H1 (cell line): ENCODE data around the gene LHCGR. TPM values are rescaled to one million over a fixed set of nuclear protein-coding genes. Genes with fewer than 3 reads are reported as not detected.

Experiments
- CTCF ChIA-PET: fragments of 300-600 bp; sonication (Branson Sonifier 250); formaldehyde crosslinking; loops from one replicate; lab custom pipeline; 2021; ENCODE audit not compliant: partially characterized antibody; lab: Charles Lee
- POLR2A ChIA-PET: fragments of 300-600 bp; sonication (Branson Sonifier 250); formaldehyde crosslinking; loops from one replicate; lab custom pipeline; 2021; ENCODE audit warnings: inconsistent platforms; ENCODE audit not compliant: partially characterized antibody; lab: Charles Lee
- DNase-seq, 2 experiments: peaks; one replicate each; pipeline versions ENCODE4 v3.0.0 to v3.0.0-alpha.2; 2010 to 2022; ENCODE audit warnings: low spot score in 2 of 2, low read depth in 1 of 2, mixed read lengths in 1 of 2
- FAIRE-seq: peaks from 2 replicates; lab custom pipeline; 2011; peaks lifted over from hg19 to GRCh38; lab: Jason Lieb, UNC
- H2AFZ ChIP-seq: 2 replicates; pipeline ENCODE4 v1.8.1; 2012; ENCODE audit warnings: low read length, inconsistent platforms
- H2AK5ac ChIP-seq: 2 replicates; pipeline ENCODE4 v1.6.1; 2013; ENCODE audit warnings: low read depth, low read length
- H2BK120ac ChIP-seq: replicated peaks from 2 replicates; pipeline ENCODE3; 2013; ENCODE audit warnings: low read depth, low read length, inconsistent platforms
- H2BK12ac ChIP-seq: 2 replicates; pipeline ENCODE4 v1.6.1; 2013; ENCODE audit warnings: low read depth, low read length
- H2BK15ac ChIP-seq: 2 replicates; pipeline ENCODE4 v1.6.1; 2013; ENCODE audit warnings: low read length
- H2BK20ac ChIP-seq: 2 replicates; pipeline ENCODE4 v1.6.1; 2013; ENCODE audit warnings: low read length
- H2BK5ac ChIP-seq: 2 replicates; pipeline ENCODE4 v1.6.1; 2013; ENCODE audit warnings: low read depth, low read length
- H3K14ac ChIP-seq: 2 replicates; pipeline ENCODE4 v1.6.1; 2013; ENCODE audit warnings: inconsistent platforms; ENCODE audit not compliant: insufficient read length
- H3K18ac ChIP-seq: 2 replicates; pipeline ENCODE4 v1.6.1; 2013; ENCODE audit warnings: low read length; ENCODE audit errors: extremely low read depth
- H3K23ac ChIP-seq: 2 replicates; pipeline ENCODE4 v1.6.1; 2013; ENCODE audit warnings: inconsistent platforms; ENCODE audit not compliant: insufficient read length
- H3K23me2 ChIP-seq: 2 replicates; pipeline ENCODE4 v1.6.1; 2013; ENCODE audit warnings: low read depth, low read length
- H3K27ac ChIP-seq: 2 replicates; pipeline ENCODE4 v1.6.1; 2011; ENCODE audit warnings: low read depth, low read length, inconsistent platforms
- H3K27me3 ChIP-seq, 4 experiments: replicated peaks in 1 of 4; 1 replicate in 1 of 4; 2 replicates in 3 of 4; pipeline versions ENCODE4 v1.6.1 to v1.8.1; 2011 to 2013; ENCODE audit warnings: low read length in 3 of 4, mild to moderate bottlenecking in 3 of 4, inconsistent platforms in 2 of 4, mixed read lengths in 2 of 4, moderate library complexity in 1 of 4; ENCODE audit not compliant: control insufficient read depth in 3 of 4, insufficient read depth in 3 of 4; ENCODE audit errors: extremely low read depth in 1 of 4
- H3K36me3 ChIP-seq, 4 experiments: 2 replicates each; pipeline versions ENCODE4 v1.6.1 to v1.8.1; 2011 to 2013; ENCODE audit warnings: mild to moderate bottlenecking in 4 of 4, low read length in 3 of 4, moderate library complexity in 2 of 4, control low read depth in 1 of 4, inconsistent platforms in 1 of 4; ENCODE audit not compliant: insufficient read depth in 4 of 4, control insufficient read depth in 2 of 4
- H3K4ac ChIP-seq: replicated peaks from 2 replicates; pipeline ENCODE3; 2013; ENCODE audit warnings: low read length, low read depth, mixed read lengths, inconsistent platforms; ENCODE audit not compliant: insufficient read length
- H3K4me1 ChIP-seq, 4 experiments: replicated peaks in 1 of 4; 1 replicate in 1 of 4; 2 replicates in 3 of 4; pipeline versions ENCODE4 v1.6.1 to v1.8.1; 2011 to 2013; ENCODE audit warnings: low read length in 3 of 4, inconsistent platforms in 2 of 4, mixed read lengths in 1 of 4; ENCODE audit not compliant: insufficient read depth in 4 of 4, control insufficient read depth in 3 of 4
- H3K4me2 ChIP-seq, 2 experiments: 2 replicates each; pipeline versions ENCODE4 v1.6.1 to v1.8.1; 2011 to 2013; ENCODE audit warnings: low read depth in 2 of 2, low read length in 2 of 2, control low read depth in 1 of 2, inconsistent platforms in 1 of 2, mild to moderate bottlenecking in 1 of 2; ENCODE audit not compliant: insufficient read depth in 1 of 2
- H3K4me3 ChIP-seq, 4 experiments: fragments of 200-600, 300-600 bp in 1 of 4; sonication (generic), shearing (Covaris generic), sonication (Bioruptor Twin) in 1 of 4; 2 replicates each; pipeline versions ENCODE4 v1.5.1 to v1.8.1; 2011 to 2016; ENCODE audit warnings: low read length in 4 of 4, low read depth in 3 of 4, control low read depth in 2 of 4, inconsistent platforms in 2 of 4, mild to moderate bottlenecking in 2 of 4, mixed read lengths in 1 of 4, moderate library complexity in 1 of 4; ENCODE audit not compliant: insufficient read depth in 2 of 4; ENCODE audit errors: extremely low read depth in 1 of 4
- H3K56ac ChIP-seq: replicated peaks from 2 replicates; pipeline ENCODE3; 2013; ENCODE audit warnings: low read depth, mild to moderate bottlenecking, mixed read lengths, low read length, inconsistent platforms; ENCODE audit not compliant: insufficient read length
- H3K79me1 ChIP-seq: 2 replicates; pipeline ENCODE4 v1.6.1; 2013; ENCODE audit warnings: low read depth, low read length, control low read depth
- H3K79me2 ChIP-seq, 2 experiments: 2 replicates each; pipeline versions ENCODE4 v1.6.1 to v1.8.1; 2012 to 2013; ENCODE audit warnings: low read length in 2 of 2, mild to moderate bottlenecking in 2 of 2, inconsistent platforms in 1 of 2; ENCODE audit not compliant: insufficient read depth in 2 of 2, control insufficient read depth in 1 of 2
- H3K9ac ChIP-seq, 4 experiments: replicated peaks in 1 of 4; 1 replicate in 1 of 4; 2 replicates in 3 of 4; pipeline versions ENCODE4 v1.6.1 to v1.8.1; 2011 to 2013; ENCODE audit warnings: low read depth in 3 of 4, low read length in 3 of 4, control low read depth in 2 of 4, mild to moderate bottlenecking in 2 of 4, moderate library complexity in 2 of 4, inconsistent platforms in 1 of 4; ENCODE audit errors: extremely low read depth in 1 of 4
- H3K9me3 ChIP-seq, 2 experiments: 2 replicates each; pipeline versions ENCODE4 v1.6.1 to v1.8.1; 2012 to 2013; ENCODE audit warnings: mild to moderate bottlenecking in 2 of 2, moderate library complexity in 2 of 2, control low read depth in 1 of 2, inconsistent platforms in 1 of 2, low read depth in 1 of 2, low read length in 1 of 2, mixed read lengths in 1 of 2; ENCODE audit not compliant: insufficient read depth in 2 of 2
- H4K20me1 ChIP-seq, 2 experiments: replicated peaks in 1 of 2; 2 replicates each; pipeline versions ENCODE3 to v1.8.1; 2011 to 2013; ENCODE audit warnings: inconsistent platforms in 2 of 2, low read length in 2 of 2, mild to moderate bottlenecking in 1 of 2; ENCODE audit not compliant: insufficient read depth in 2 of 2, control insufficient read depth in 1 of 2
- H4K5ac ChIP-seq: 2 replicates; pipeline ENCODE4 v1.6.1; 2013; ENCODE audit warnings: low read length, low read depth, mixed read lengths, inconsistent platforms; ENCODE audit not compliant: insufficient read length
- H4K8ac ChIP-seq: 2 replicates; pipeline ENCODE4 v1.8.0; 2013; ENCODE audit warnings: mild to moderate bottlenecking, moderate library complexity, low read length, inconsistent platforms; ENCODE audit not compliant: insufficient read depth; ENCODE audit errors: extremely low read depth
- H4K91ac ChIP-seq: replicated peaks from 2 replicates; pipeline ENCODE3; 2013; ENCODE audit warnings: low read length, mixed read lengths, inconsistent platforms; ENCODE audit not compliant: insufficient read length
- ASH2L ChIP-seq: fragments of 200-600, 300-600 bp; sonication (generic); IDR thresholded peaks from one replicate; pipeline ENCODE4 v1.7.1; 2017; ENCODE audit warnings: low read length
- CEBPB ChIP-seq: IDR thresholded peaks from 2 replicates; pipeline ENCODE4 v1.6.1; 2012; ENCODE audit warnings: low read depth, low read length
- CHD1 ChIP-seq: IDR thresholded peaks from 2 replicates; pipeline ENCODE4 v1.6.1; 2012; ENCODE audit warnings: low read depth, low read length, improper control_type of control experiment
- GTF2F1 ChIP-seq: IDR thresholded peaks from 2 replicates; pipeline ENCODE4 v1.6.1; 2012; ENCODE audit warnings: low read depth, low read length, improper control_type of control experiment, borderline replicate concordance
- RBBP5 ChIP-seq: IDR thresholded peaks from 2 replicates; pipeline ENCODE4 v1.7.1; 2012; ENCODE audit warnings: low read depth, mild to moderate bottlenecking, inconsistent platforms, low read length, moderate library complexity, borderline replicate concordance
- SP1 ChIP-seq: IDR thresholded peaks from 2 replicates; pipeline ENCODE4 v1.6.1; 2011; ENCODE audit warnings: low read depth, low read length
- SUZ12 ChIP-seq: fragments of 200-600 bp; sonication (generic); IDR thresholded peaks from 2 replicates; pipeline ENCODE4 v1.6.1; 2012; ENCODE audit warnings: mild to moderate bottlenecking, inconsistent platforms, low read length, moderate library complexity, mixed read lengths
- WGBS, 2 experiments: shearing (Covaris generic) in 1 of 2; methylation state at CpG; one replicate each; pipeline versions ENCODE4 v1.1.6 to v1.1.7; 2013 to 2015; ENCODE audit warnings: low lambda C conversion rate in 2 of 2, mixed read lengths in 2 of 2, inconsistent platforms in 1 of 2, low coverage in 1 of 2, missing lambda C conversion rate in 1 of 2; ENCODE audit not compliant: insufficient replicate concordance in 2 of 2, insufficient coverage in 1 of 2, insufficient read length in 1 of 2; ENCODE audit errors: extremely low coverage in 1 of 2, missing lambda C conversion rate in 1 of 2; 5-methylcytosine and 5-hydroxymethylcytosine counted together
- polyA plus RNA-seq, 7 experiments: library from polyadenylated mRNA; depleted of rRNA in 3 of 7; stranded (reverse) in 5 of 7; unstranded in 2 of 7; fragments of >200 nt in 5 of 7; fragments of 200-250 nt in 2 of 7; gene quantifications; 1 replicate in 5 of 7; 2 replicates in 1 of 7; 4 replicates in 1 of 7; pipeline versions ENCODE4 v1.2.1 to v1.2.3, GENCODE V29; 2011 to 2013; ENCODE audit warnings: missing spikeins in 2 of 7, mixed read lengths in 2 of 7
- total RNA-seq: library from RNA; stranded (reverse); fragmentation: NEBNext Ultra II Directional; extraction: Animal tissue kit (Norgen Biotek cat#: 25700); gene quantifications from 2 replicates; pipeline ENCODE4 v1.2.1, GENCODE V29; 2021

LHCGR gene
- total and polyA plus RNA-seq, 2 of the 8 experiments (the other 6 are each of a cell fraction or from before 2014, with no cell fraction given), result 0.30 to 0.73 TPM

GRCh38 chr2:48767330-48767729, 11.8 kb upstream of the LHCGR start:
- Histone ChIP-seq H2AFZ (0 out of 2 replicates have a peak overlapping the region, but pooled peaks have one; percentile 88), H3K9ac (no peak overlapping the region), H2BK5ac (no peak overlapping the region), H3K79me1 (no peaks in the 10 kb centered on the region), H3K18ac (no peak overlapping the region; the same call in 1 of the 2 replicates), H3K23me2 (no peaks in the 10 kb centered on the region), H3K9me3 (no peaks in the 10 kb centered on the region), H3K27ac (no peak overlapping the region), H4K8ac (peak overlapping the region; percentile 9), H4K20me1 (no peaks in the 10 kb centered on the region), H2AK5ac (no peak overlapping the region), H3K56ac (no peak overlapping the region), H3K4me3 (no peak overlapping the region; a peak in 1 of 8 replicates), H3K23ac (no peak overlapping the region), H4K5ac (no peak overlapping the region), H3K4me1 (peaks cover 0 to 9% (median 4%) of the 10 kb centered on the region in 4 experiments; a peak in 4 of 7 replicates), H3K4ac (no peak overlapping the region), H2BK20ac (no peak overlapping the region), H2BK120ac (no peak overlapping the region), H3K27me3 (no peaks in the 10 kb centered on the region), H3K4me2 (peak overlapping the region; percentile 21 to 48; a peak in 2 of 4 replicates), H3K79me2 (no peaks in the 10 kb centered on the region), H2BK12ac (0 out of 2 replicates have a peak overlapping the region, but pooled peaks have one; percentile 29), H3K14ac (no peak overlapping the region), H2BK15ac (no peak overlapping the region), H3K36me3 (no peaks in the 10 kb centered on the region), H4K91ac (no peak overlapping the region)
- FAIRE-seq, result no peak
- CTCF ChIA-PET, result interaction anchor here (1.2 kb wide), 1 partner anchor 9 kb away, joined by 3 read pairs; no protein-coding TSS in a partner anchor
- WGBS, 2 experiments, result 80% methylated on average over 8 of the region's 8 CpGs; no CpG with 5 or more reads in 1 of the 2 experiments
- POLR2A ChIA-PET, result interaction anchor here (0.6 kb wide), 1 partner anchor 1664 kb away, joined by 3 read pairs; no protein-coding TSS in a partner anchor
- DNase-seq, result no peak
- TF ChIP-seq SP1 (peak; percentile 43; the same call in 1 of the 2 replicates), CHD1 (no peak), SUZ12 (no peak), RBBP5 (peak; percentile 43; the same call in 1 of the 2 replicates), CEBPB (no peak), ASH2L (peak; percentile 53), GTF2F1 (no peak)
